SK-N-SH treated with all-trans-retinoic acid at 6 μM for 48 hours (cell line): ENCODE measurements around the gene TOMM7.
"Not testable (repeated sequence)": the region's sequence is repeated elsewhere in the genome, so short reads cannot be mapped to it uniquely, and the experiment has no call there.

Experiments
- ATAC-seq: fragments of 200-7000 bp; cut with Tn5 transposase; 3 replicates; pipeline ENCODE4 v1.9.1; 2020; ENCODE audit warnings: mild to moderate bottlenecking, moderate library complexity
- BACH2 ChIP-seq: fragments of 250-450 bp; sonication (Bioruptor Pico); IDR thresholded peaks from 2 replicates; pipeline ENCODE4 v1.9.0; 2021; ENCODE audit warnings: mild to moderate bottlenecking, borderline replicate concordance
- CREB5 ChIP-seq: fragments of 250-450 bp; sonication (Bioruptor Pico); IDR thresholded peaks from 2 replicates; pipeline ENCODE4 v1.5.1; 2020; ENCODE audit warnings: low read depth, mild to moderate bottlenecking, moderate library complexity
- CSDC2 ChIP-seq: fragments of 250-450 bp; sonication (Bioruptor Pico); IDR thresholded peaks from 2 replicates; pipeline ENCODE4 v1.5.0; 2020; ENCODE audit warnings: mild to moderate bottlenecking, moderate library complexity
- CSRNP3 ChIP-seq: fragments of 250-450 bp; sonication (Bioruptor Pico); IDR thresholded peaks from 2 replicates; pipeline ENCODE4 v1.5.1; 2021; ENCODE audit warnings: mild to moderate bottlenecking, moderate library complexity
- ESRRG ChIP-seq: fragments of 250-450 bp; sonication (Bioruptor Pico); IDR thresholded peaks from 2 replicates; pipeline ENCODE4 v1.6.1; 2021; ENCODE audit warnings: mild to moderate bottlenecking
- GLIS3 ChIP-seq: fragments of 250-450 bp; sonication (Bioruptor Pico); IDR thresholded peaks from 2 replicates; pipeline ENCODE4 v1.5.0; 2020; ENCODE audit warnings: mild to moderate bottlenecking, moderate library complexity
- ISL1 ChIP-seq: fragments of 250-450 bp; sonication (Bioruptor Pico); IDR thresholded peaks from 2 replicates; pipeline ENCODE4 v2.1.2; 2022; ENCODE audit warnings: mild to moderate bottlenecking, moderate library complexity
- OSR1 ChIP-seq: fragments of 250-450 bp; sonication (Bioruptor Pico); IDR thresholded peaks from 2 replicates; pipeline ENCODE4 v1.8.0; 2022; ENCODE audit warnings: moderate library complexity, mild to moderate bottlenecking, inconsistent platforms
- POU6F1 ChIP-seq: fragments of 250-450 bp; sonication (Bioruptor Pico); IDR thresholded peaks from 2 replicates; pipeline ENCODE4 v1.8.0; 2021; ENCODE audit warnings: low read depth, mild to moderate bottlenecking, moderate library complexity, borderline replicate concordance
- PPARA ChIP-seq: fragments of 250-450 bp; sonication (Bioruptor Pico); IDR thresholded peaks from 2 replicates; pipeline ENCODE4 v1.5.0; 2020; ENCODE audit warnings: mild to moderate bottlenecking, borderline replicate concordance
- RARB ChIP-seq: fragments of 250-450 bp; sonication (Bioruptor Pico); IDR thresholded peaks from 2 replicates; pipeline ENCODE4 v1.8.0; 2021; ENCODE audit warnings: mild to moderate bottlenecking, moderate library complexity
- SNAI2 ChIP-seq: fragments of 250-450 bp; sonication (Bioruptor Pico); IDR thresholded peaks from 2 replicates; pipeline ENCODE4 v1.5.0; 2020; ENCODE audit warnings: mild to moderate bottlenecking, moderate library complexity
- TCF4 ChIP-seq: fragments of 250-450 bp; sonication (Bioruptor Pico); IDR thresholded peaks from 2 replicates; pipeline ENCODE4 v1.8.0; 2021; ENCODE audit warnings: mild to moderate bottlenecking, moderate library complexity, borderline replicate concordance
- TOX ChIP-seq: fragments of 250-450 bp; sonication (Bioruptor Pico); IDR thresholded peaks from 2 replicates; pipeline ENCODE4 v1.8.0; 2021; ENCODE audit warnings: mild to moderate bottlenecking, moderate library complexity, borderline replicate concordance
- ZC3H10 ChIP-seq: fragments of 250-450 bp; sonication (Bioruptor Pico); IDR thresholded peaks from 2 replicates; pipeline ENCODE4 v1.5.1; 2021; ENCODE audit warnings: mild to moderate bottlenecking, moderate library complexity
- ZFP3 ChIP-seq: fragments of 250-450 bp; sonication (Bioruptor Pico); IDR thresholded peaks from 2 replicates; pipeline ENCODE4 v1.5.0; 2020; ENCODE audit warnings: mild to moderate bottlenecking, moderate library complexity
- ZFP30 ChIP-seq: fragments of 450-650 bp; formaldehyde crosslinking; IDR thresholded peaks from 2 replicates; pipeline ENCODE4 v1.5.0; 2022; ENCODE audit warnings: mild to moderate bottlenecking, moderate library complexity
- ZNF70 ChIP-seq: fragments of 450-650 bp; formaldehyde crosslinking; IDR thresholded peaks from 2 replicates; pipeline ENCODE4 v1.5.0; 2020; ENCODE audit warnings: mild to moderate bottlenecking, moderate library complexity
- ZNF8 ChIP-seq: fragments of 450-650 bp; formaldehyde crosslinking; IDR thresholded peaks from 2 replicates; pipeline ENCODE4 v1.5.0; 2020; ENCODE audit warnings: mild to moderate bottlenecking, moderate library complexity
- TF ChIP-seq, protein P1 (sequence below): fragments of 250-450 bp; sonication (Bioruptor Pico); IDR thresholded peaks from 2 replicates; pipeline ENCODE4 v1.8.0; 2020; ENCODE audit warnings: mild to moderate bottlenecking, moderate library complexity, borderline replicate concordance
- TF ChIP-seq, protein P2 (sequence below): fragments of 250-450 bp; sonication (Bioruptor Pico); IDR thresholded peaks from 2 replicates; pipeline ENCODE4 v1.5.0; 2020; ENCODE audit warnings: mild to moderate bottlenecking, moderate library complexity

TOMM7 gene

GRCh38 chr7:22853138-22853537 lies 30.5 kb upstream of the TOMM7 start:
- TF ChIP-seq OSR1 (CRISPR knock-in tag): no peak
- no peak for TF ChIP-seq CREB5 (CRISPR knock-in tag)
- TF ChIP-seq, protein P1, sequence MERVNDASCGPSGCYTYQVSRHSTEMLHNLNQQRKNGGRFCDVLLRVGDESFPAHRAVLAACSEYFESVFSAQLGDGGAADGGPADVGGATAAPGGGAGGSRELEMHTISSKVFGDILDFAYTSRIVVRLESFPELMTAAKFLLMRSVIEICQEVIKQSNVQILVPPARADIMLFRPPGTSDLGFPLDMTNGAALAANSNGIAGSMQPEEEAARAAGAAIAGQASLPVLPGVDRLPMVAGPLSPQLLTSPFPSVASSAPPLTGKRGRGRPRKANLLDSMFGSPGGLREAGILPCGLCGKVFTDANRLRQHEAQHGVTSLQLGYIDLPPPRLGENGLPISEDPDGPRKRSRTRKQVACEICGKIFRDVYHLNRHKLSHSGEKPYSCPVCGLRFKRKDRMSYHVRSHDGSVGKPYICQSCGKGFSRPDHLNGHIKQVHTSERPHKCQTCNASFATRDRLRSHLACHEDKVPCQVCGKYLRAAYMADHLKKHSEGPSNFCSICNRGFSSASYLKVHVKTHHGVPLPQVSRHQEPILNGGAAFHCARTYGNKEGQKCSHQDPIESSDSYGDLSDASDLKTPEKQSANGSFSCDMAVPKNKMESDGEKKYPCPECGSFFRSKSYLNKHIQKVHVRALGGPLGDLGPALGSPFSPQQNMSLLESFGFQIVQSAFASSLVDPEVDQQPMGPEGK: no peak
- no peak for TF ChIP-seq BACH2 (CRISPR knock-in tag)
- TF ChIP-seq ZNF70 (CRISPR knock-in tag): no peak
- TF ChIP-seq PPARA: no peak
- TF ChIP-seq TCF4 (CRISPR knock-in tag): no peak
- TF ChIP-seq ZNF8 (CRISPR knock-in tag): no peak
- no peak for TF ChIP-seq ZC3H10 (CRISPR knock-in tag)
- no peak for TF ChIP-seq ZFP30 (CRISPR knock-in tag)
- TF ChIP-seq CSRNP3 (CRISPR knock-in tag): no peak
- no peak for TF ChIP-seq RARB (CRISPR knock-in tag)
- no peak for TF ChIP-seq CSDC2 (CRISPR knock-in tag)
- no peak for ATAC-seq

- TF ChIP-seq OSR1 (CRISPR knock-in tag) (no peak), TOX (CRISPR knock-in tag) (no peak), RARB (CRISPR knock-in tag) (no peak)
- no peak for ATAC-seq
Measured at GRCh38 chr7:22851145-22851544, 28.5 kb upstream of the TOMM7 start.

GRCh38 chr7:22850394-22850793 lies 27.7 kb upstream of the TOMM7 start:
- ATAC-seq: not testable (repeated sequence)

DNA sequence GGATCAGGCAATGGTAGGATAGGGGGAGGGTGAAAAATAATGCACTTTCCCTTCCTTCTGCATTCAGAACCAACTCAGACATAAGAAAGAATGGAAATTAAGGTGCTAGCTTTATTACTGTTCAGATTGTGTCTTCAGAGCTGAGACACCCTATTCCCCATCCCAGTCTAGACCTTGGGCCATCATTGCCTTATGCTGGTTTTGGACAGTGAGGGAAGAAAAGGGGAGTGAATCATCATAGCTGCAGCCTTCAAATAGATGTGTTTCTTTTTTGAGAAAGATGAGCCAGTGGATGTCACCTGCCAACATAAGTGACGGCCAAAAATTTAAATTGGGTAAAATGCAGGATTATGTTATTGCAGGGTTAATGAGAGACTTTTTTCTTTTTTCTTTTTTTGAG lies 27.0 kb upstream of the TOMM7 start:
- TF ChIP-seq ZNF70 (CRISPR knock-in tag): no peak
- TF ChIP-seq TOX (CRISPR knock-in tag): no peak
- TF ChIP-seq ZC3H10 (CRISPR knock-in tag): no peak
- no peak for TF ChIP-seq OSR1 (CRISPR knock-in tag)
- no peak for TF ChIP-seq ZFP3 (CRISPR knock-in tag)
- TF ChIP-seq PPARA: no peak
- TF ChIP-seq ZNF8 (CRISPR knock-in tag): no peak
- TF ChIP-seq ESRRG (CRISPR knock-in tag): no peak
- no peak for TF ChIP-seq CSDC2 (CRISPR knock-in tag)
- TF ChIP-seq, protein P1: no peak
- TF ChIP-seq POU6F1 (CRISPR knock-in tag): no peak
- no peak for TF ChIP-seq SNAI2
- TF ChIP-seq, protein P2, sequence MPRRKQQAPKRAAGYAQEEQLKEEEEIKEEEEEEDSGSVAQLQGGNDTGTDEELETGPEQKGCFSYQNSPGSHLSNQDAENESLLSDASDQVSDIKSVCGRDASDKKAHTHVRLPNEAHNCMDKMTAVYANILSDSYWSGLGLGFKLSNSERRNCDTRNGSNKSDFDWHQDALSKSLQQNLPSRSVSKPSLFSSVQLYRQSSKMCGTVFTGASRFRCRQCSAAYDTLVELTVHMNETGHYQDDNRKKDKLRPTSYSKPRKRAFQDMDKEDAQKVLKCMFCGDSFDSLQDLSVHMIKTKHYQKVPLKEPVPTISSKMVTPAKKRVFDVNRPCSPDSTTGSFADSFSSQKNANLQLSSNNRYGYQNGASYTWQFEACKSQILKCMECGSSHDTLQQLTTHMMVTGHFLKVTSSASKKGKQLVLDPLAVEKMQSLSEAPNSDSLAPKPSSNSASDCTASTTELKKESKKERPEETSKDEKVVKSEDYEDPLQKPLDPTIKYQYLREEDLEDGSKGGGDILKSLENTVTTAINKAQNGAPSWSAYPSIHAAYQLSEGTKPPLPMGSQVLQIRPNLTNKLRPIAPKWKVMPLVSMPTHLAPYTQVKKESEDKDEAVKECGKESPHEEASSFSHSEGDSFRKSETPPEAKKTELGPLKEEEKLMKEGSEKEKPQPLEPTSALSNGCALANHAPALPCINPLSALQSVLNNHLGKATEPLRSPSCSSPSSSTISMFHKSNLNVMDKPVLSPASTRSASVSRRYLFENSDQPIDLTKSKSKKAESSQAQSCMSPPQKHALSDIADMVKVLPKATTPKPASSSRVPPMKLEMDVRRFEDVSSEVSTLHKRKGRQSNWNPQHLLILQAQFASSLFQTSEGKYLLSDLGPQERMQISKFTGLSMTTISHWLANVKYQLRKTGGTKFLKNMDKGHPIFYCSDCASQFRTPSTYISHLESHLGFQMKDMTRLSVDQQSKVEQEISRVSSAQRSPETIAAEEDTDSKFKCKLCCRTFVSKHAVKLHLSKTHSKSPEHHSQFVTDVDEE (CRISPR knock-in tag): no peak
- no peak for TF ChIP-seq BACH2 (CRISPR knock-in tag)
- no peak for TF ChIP-seq ZFP30 (CRISPR knock-in tag)
- TF ChIP-seq ISL1 (CRISPR knock-in tag): no peak
- TF ChIP-seq CREB5 (CRISPR knock-in tag): no peak
- no peak for TF ChIP-seq GLIS3 (CRISPR knock-in tag)
- no peak for ATAC-seq
